Medulla oblongata (tissue), 1 donor: ENCODE measurements around the gene AKNAD1.

Experiments
- DNase-seq: peaks from one replicate; pipeline ENCODE4 v3.0.0-alpha.2; 2015; ENCODE audit errors: extremely low spot score

AKNAD1 gene

DNA sequence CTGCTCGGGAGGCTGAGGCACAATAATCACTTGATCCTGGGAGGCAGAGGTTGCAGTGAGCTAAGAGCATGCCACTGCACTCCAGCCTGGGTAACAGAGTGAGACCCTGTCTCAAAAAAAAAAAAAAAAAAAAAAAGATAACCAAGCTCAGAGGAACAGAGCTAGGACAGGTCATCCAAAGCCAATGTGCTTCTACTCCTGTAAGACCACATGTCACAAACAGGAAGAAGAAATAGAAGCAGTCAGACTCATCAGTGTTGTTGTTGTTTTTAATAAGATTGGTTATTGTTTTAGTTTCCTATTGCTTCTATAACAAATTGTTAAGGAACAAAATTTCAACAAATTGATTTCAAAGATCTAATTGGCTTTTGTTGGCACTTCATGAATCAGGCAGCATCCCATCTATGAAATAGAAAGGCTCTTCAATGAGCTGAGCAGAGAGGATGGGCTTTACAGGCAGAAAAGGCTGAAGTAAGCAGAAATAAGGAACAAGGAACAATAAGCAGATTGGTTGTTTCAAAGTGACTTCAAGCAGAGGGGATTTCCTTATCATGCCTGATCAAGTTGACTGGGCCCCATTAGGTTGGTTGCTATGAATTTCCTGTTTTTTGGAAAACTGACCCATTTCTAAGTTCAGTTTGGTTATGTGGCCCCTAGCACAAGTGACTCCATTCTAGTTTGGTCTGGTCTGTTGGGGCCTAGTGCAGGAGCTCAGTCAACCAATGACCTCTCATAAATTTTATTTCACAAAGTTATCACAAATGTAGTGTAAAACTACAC, 6.0 kb upstream of the AKNAD1 start:
- DNase-seq = no peak

DNA sequence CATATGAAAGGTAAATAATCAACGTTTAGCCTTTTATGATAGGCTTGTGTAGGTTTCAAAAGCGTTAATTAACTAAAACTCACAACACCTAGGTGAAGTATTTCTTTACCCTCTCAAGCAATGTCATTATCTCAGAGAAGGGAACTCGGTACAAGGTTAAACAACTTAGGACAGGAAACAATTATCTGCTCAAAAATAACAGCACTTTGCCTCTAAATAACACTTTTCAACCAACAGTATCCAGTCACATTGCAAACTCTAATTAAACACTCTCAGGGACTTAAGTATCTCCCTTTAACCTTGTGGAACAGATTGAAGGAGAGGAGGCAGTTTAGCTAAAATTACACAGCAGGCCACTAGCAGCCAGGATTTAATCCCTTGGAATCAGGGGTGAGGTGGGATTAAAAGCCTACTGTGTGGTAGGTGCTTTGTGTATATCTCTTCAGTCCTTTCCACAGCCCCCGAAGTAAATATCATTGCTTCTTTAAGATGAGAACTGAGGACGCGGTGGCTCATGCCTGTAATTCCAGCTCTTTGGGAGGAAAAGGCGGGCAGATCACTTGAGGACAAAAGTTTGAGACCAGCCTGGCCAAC, 5.2 kb upstream of the AKNAD1 start:
- DNase-seq = no peak

- no peak for DNase-seq
Observed at GRCh38 chr1:108861566-108861965, 4.7 kb upstream of the AKNAD1 start.

DNA sequence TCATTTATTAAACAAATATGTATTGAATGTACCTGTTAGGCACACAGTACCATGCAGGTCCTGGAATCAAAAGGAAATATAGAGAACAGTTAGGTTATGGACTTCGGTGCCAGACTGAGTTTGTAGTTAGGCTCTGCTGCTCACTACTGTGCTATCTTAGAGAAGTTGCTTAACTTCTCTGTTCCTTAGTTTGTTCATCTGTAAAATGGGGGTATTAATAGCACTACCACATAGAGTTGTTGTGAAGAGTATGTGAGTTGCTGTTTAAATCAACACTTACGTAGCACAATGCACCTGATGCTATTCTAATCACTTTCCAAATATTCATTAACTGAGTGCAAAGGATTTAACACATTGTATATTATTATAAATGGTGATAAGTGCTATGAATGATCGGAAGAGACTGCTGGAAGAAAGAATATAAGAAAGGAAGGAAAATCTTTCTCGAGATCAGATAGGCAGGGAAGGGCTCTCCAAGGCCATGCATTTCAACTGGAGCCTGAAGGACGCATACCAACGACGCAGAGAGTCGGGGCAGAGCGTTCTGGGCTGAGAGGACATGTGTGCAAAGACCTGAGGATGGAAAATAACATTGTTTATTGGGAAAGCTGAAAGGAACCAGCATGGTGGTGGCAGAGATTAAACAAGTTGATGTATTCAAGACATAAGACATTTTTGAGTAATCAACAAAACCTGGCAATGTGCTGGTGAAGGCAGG, 3.5 kb upstream of the AKNAD1 start:
- DNase-seq = no peak

DNA sequence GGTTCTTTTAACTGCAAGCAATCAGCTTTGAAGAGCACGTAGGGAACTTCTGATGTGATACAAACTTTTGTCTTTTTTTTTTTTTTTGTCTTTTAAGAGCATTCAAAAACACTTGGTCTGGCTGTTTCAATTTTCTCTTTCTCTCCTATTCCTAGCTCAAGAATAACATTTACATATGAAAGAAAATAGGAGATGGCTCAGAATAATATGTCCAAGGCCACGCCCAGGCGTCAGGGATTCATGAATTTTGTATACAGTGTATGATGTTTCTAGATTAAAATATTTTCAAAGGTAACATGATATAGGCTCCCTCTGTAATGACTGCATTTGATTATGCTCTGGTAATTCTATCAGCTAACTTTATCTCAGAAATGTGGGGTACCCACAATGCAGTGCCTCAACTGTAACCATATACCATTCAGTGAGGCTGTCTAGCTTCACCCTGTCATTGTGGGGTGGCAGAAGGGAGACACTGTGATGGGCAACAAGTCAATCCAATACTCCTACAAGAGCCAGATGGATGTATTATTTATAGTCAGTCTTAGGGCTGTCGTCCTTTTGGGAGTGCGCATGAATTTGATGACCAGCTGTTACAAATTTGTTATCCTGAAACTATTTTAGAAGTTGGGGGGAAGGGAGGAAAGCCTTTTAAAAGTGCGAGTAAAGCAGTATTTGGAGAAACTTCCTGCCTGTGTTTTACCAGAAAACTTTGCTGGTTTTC, 1.5 kb upstream of the AKNAD1 start:
- DNase-seq = no peak

DNA sequence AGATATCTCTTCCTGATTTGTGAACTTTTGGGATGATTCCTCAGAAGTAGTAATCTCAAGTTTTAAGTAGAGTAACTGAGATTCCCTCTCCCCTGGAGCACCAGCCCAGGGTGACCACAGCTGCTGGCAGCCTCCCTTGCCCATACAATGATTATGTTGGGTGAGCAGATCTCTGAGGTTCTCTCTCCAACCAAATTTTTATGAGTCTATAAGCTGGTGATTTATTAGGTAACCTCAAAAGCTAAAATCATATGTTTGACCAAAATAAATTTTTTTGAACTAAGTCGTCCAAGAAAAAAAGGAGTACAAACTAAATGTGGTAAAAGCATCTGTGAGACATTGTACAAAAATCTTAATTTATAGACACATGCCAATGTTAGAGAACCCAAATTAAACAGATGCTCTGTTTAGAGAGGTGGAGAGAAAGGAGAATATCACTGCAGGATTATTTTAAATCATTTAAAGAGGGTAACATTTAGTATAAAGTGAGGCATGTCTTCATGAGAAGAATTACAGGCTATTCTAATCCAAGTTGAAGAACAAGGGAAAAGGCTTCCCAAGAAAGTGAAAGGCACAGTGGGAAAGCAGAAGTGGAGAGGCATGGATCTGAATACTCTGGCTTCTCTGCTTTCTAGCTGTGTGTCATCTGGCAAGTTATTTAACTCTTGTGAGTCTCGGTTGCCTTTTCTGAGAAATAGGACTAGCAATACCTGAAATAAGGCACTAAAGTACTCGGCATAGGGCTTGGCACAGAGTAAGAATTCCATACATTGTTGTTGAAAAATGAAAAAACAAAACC, 2.5 kb downstream of the AKNAD1 start:
- no peak for DNase-seq

DNA sequence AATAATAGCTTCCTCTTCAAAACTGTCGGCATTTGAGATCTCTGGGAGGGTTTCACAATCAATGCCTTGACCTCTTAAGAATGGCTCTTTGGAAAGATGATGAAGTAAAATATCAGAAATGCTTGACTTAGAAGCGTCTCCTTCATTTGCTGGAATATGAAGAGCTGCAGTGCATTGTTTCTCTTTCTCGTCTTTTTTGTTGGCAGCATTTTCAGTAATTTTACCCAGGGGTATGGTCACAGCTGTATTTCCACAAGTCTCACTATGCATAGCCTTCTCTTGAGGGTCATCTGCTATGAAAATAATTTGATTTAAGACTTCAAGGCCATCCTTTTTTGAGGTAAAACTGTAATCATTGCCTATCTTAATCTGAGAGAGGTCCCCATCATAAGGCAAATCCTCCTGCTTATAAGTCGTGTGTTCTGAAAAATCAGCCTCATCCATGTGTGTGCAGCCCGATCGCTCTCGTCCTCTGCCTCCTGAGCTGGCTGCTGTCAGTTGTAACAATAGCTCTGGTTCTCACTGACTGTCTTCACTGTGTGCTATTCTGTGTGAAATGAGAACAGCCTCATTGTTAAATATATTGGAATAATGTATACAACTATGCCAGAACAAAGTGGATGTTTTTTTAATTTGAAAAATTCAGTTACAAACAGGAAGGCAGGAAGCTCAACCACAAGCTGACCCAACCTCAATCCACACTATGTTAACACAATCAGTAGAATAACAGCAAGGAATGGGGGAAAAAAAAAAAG, 4.5 kb downstream of the AKNAD1 start:
- DNase-seq = peak; percentile 77

GRCh38 chr1:108851567-108851966, 5.3 kb downstream of the AKNAD1 start:
- no peak for DNase-seq

DNA sequence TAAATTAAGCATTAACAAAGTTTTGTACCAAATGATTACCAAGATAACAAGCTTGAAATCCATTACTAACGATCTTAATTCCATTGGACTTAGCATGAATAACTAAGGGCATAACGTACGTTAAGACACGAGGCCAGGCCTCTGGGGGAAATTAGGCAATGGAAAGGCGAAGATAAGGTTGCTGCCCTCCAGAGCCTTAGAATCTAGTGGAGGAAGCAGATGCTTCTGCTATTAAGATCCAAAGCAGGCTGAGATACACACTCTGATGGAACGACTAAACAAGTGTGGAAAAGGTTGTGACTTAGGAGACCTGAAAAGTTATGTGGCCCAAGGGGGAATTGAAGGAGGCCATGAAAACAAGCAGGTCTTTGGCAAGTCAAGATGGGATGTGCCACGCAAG, 6.0 kb downstream of the AKNAD1 start:
- DNase-seq = no peak

- no peak for DNase-seq
Observed at GRCh38 chr1:108848806-108849205, 8.1 kb downstream of the AKNAD1 start.

GRCh38 chr1:108847494-108847893, 9.4 kb downstream of the AKNAD1 start:
- peak; percentile 48 for DNase-seq

DNA sequence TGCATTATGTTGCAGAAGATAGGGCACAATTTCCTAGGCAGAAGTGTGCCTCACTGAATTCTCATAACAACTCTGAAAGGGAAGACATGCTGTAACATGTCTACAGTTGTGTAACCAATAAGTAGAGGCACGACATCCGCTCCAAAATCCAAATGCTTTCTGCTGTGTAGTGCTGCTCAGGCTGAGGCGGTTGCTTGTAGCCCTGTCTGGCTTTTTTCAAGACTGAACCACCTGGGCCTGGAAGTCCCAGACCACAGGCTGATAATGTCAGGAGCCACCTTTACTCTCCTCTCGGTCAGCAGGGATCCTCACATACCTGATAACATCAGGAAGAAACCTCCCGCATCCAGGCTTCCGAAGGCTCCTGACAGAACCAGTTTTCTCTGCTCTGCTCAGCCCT, 10.9 kb downstream of the AKNAD1 start:
- no peak for DNase-seq

GRCh38 chr1:108845446-108845845, 11.4 kb downstream of the AKNAD1 start:
- no peak for DNase-seq

GRCh38 chr1:108843390-108844137, 13.3 kb downstream of the AKNAD1 start:
- no peak for DNase-seq

GRCh38 chr1:108842525-108843181, 14.2 kb downstream of the AKNAD1 start:
- DNase-seq = no peak

DNA sequence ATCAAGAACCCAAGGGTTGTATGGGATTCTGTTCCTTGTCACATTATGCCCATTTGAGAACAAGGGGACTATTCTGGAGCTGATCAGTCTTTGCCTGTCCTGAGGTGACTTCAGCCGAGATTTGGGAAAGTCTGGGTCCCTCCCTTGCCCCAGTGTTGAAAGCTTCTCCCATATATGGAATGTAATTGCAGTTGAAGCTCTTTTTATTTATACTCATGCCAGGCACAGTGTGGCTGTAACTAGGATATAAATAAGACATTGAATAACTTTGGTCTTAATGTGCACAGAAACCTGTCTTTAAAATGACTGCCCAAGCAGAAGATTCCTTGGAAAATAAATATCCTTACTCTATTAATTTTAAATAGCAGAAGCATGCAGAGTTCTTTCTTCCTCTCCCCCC, 15.2 kb downstream of the AKNAD1 start:
- DNase-seq = no peak

DNA sequence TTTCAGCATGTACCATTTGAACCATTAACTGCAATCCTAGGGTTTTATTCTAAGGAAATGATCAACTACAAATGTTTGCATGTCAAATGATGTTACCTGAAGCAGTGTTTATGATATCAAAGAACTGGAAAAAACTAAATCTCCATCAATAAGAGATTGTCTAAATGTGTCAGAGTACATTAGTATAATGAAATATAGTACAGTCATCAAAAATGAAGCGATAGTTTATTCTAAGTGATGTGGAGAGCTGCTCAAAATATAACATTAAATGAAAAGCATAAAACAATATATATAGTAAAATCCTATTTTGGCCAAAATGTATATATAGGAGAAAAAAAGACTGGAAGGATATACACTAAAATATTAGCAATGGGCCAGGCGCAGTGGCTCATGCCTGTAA, 24.0 kb downstream of the AKNAD1 start:
- no peak for DNase-seq

DNA sequence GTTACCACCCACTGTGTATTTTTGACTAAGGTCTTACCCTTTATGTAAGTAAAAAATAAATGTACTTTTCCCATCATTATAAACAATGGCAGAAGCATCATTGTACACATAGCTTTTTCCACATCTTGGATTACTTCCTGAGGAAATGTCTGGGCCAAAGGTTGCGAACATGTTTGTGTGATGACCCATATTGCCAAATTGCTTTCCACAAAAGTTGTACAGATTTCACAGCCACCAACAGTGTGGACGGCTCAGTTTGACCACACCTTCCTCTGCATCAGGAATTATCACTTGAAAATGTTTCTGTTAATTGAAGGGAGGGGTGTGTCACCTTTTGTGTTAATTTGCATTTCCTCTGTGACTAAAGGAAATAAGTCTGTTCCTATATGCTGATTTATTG, 25.7 kb downstream of the AKNAD1 start:
- DNase-seq = no peak
